Activated CD8-positive, alpha-beta memory T cell treated with anti-CD3 and anti-CD28 coated beads for 24 hours (primary cell): ENCODE measurements around the gene GSTA5.
"Not testable (repeated sequence)": the region's sequence is repeated elsewhere in the genome, so short reads cannot be mapped to it uniquely, and the experiment has no call there.

ENCODE experiments used
- DNase-seq: peaks from one replicate; pipeline ENCODE4 v3.0.0-alpha.2; 2020

The GSTA5 gene

GRCh38 chr6:52840763-52841585 lies at the start of gene GSTA5:
Gene GSTA5, minus strand, starts transcription at chr6:52840813.
- no peak for DNase-seq

- no peak for DNase-seq
These were observed 49.4 kb upstream of the GSTA5 start for GRCh38 chr6:52890018-52890417.

- no peak for DNase-seq
These were observed 47.4 kb upstream of the GSTA5 start for GRCh38 chr6:52887910-52888524.

- peak; percentile 78 for DNase-seq
These were observed 41.6 kb upstream of the GSTA5 start for GRCh38 chr6:52881996-52882841.

GRCh38 chr6:52881662-52881995 lies 41.0 kb upstream of the GSTA5 start:
- DNase-seq: no peak

- no peak for DNase-seq
These were observed 37.2 kb upstream of the GSTA5 start for GRCh38 chr6:52877786-52878185.

GRCh38 chr6:52877168-52877567 lies 36.6 kb upstream of the GSTA5 start:
- no peak for DNase-seq

GRCh38 chr6:52876056-52876787 lies 35.6 kb upstream of the GSTA5 start:
- no peak for DNase-seq

- DNase-seq: no peak
These were observed 31.4 kb upstream of the GSTA5 start for GRCh38 chr6:52872031-52872430.

- DNase-seq: no peak
These were observed 31.0 kb upstream of the GSTA5 start for GRCh38 chr6:52871621-52872020.

- DNase-seq: not testable (repeated sequence)
These were observed 29.9 kb upstream of the GSTA5 start for GRCh38 chr6:52870335-52871091.

GRCh38 chr6:52868899-52869298 lies 28.3 kb upstream of the GSTA5 start:
- DNase-seq: not testable (repeated sequence)

- DNase-seq: no peak
These were observed 27.6 kb upstream of the GSTA5 start for GRCh38 chr6:52868240-52868639.

GRCh38 chr6:52861151-52861550 lies 20.5 kb upstream of the GSTA5 start:
- DNase-seq: not testable (repeated sequence)

GRCh38 chr6:52858416-52858815 lies 17.8 kb upstream of the GSTA5 start:
- no peak for DNase-seq

GRCh38 chr6:52856137-52856536 lies 15.5 kb upstream of the GSTA5 start:
- not testable (repeated sequence) for DNase-seq

- no peak for DNase-seq
These were observed 8.5 kb upstream of the GSTA5 start for GRCh38 chr6:52849137-52849536.

GRCh38 chr6:52846002-52846401 lies 5.4 kb upstream of the GSTA5 start:
- no peak for DNase-seq

- DNase-seq: no peak
These were observed 3.0 kb upstream of the GSTA5 start for GRCh38 chr6:52843605-52844004.

GRCh38 chr6:52839124-52840055 lies 1.2 kb downstream of the GSTA5 start:
- peak; percentile 79 for DNase-seq

- no peak for DNase-seq
These were observed 6.1 kb downstream of the GSTA5 start for GRCh38 chr6:52834481-52834880.
